SK-N-SH (cell line): ENCODE data around the gene SLC26A1.

Source experiments
- CTCF ChIP-seq: fragments of 200-600 bp; sonication (generic); IDR thresholded peaks from 2 replicates; pipeline ENCODE4 v1.6.1; 2017; ENCODE audit warnings: antibody characterized with exemption, mild to moderate bottlenecking, moderate library complexity
- FOXM1 ChIP-seq: IDR thresholded peaks from 2 replicates; pipeline ENCODE4 v1.4.0; 2012; ENCODE audit warnings: low read depth, mild to moderate bottlenecking
- REST ChIP-seq: IDR thresholded peaks from 2 replicates; pipeline ENCODE4 v1.6.1; 2012; ENCODE audit warnings: mild to moderate bottlenecking, low read depth, low read length, moderate library complexity
- TF ChIP-seq, protein P1 (sequence below): IDR thresholded peaks from 2 replicates; pipeline ENCODE4 v1.4.0; 2012; ENCODE audit warnings: low read depth

GRCh38 chr4:1011022-1011665, 17.9 kb upstream of the SLC26A1 start, which contains the start of gene FGFRL1:
- no peak for TF ChIP-seq FOXM1
- TF ChIP-seq REST = no peak
- no peak for TF ChIP-seq CTCF
- TF ChIP-seq, protein P1, sequence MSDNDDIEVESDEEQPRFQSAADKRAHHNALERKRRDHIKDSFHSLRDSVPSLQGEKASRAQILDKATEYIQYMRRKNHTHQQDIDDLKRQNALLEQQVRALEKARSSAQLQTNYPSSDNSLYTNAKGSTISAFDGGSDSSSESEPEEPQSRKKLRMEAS = no peak
